HepG2 (cell line): ENCODE data around the gene FMO2.

Source experiments
- POLR2AphosphoS2 ChIP-seq: IDR thresholded peaks from 2 replicates; pipeline ENCODE4 v1.6.1; 2011; ENCODE audit warnings: low read depth, low read length, improper control_type of control experiment
- U2AF2 ChIP-seq: fragments of 200-400 bp; formaldehyde crosslinking; IDR thresholded peaks from 2 replicates; pipeline ENCODE4 v1.6.1; 2017; ENCODE audit warnings: low read depth, mild to moderate bottlenecking, low read length
- ZKSCAN1 ChIP-seq: fragments of 150-350 bp; IDR thresholded peaks from 2 replicates; pipeline ENCODE4 v1.6.1; 2014; ENCODE audit warnings: low read length
- ZNF704 ChIP-seq: sonication (generic); formaldehyde crosslinking; IDR thresholded peaks from 2 replicates; pipeline ENCODE4 v1.8.1; 2023; ENCODE audit warnings: mild to moderate bottlenecking, inconsistent platforms, moderate library complexity, missing genetic modification reagents, borderline replicate concordance
- TF ChIP-seq, protein P1 (sequence below): sonication (generic); formaldehyde crosslinking; IDR thresholded peaks from 2 replicates; pipeline ENCODE4 v1.5.0; 2020; ENCODE audit warnings: mild to moderate bottlenecking, missing genetic modification reagents, moderate library complexity

GRCh38 chr1:171213559-171214454 is 28.7 kb downstream of the FMO2 start:
- TF ChIP-seq ZNF704 (no peak), ZKSCAN1 (no peak), POLR2AphosphoS2 (no peak), U2AF2 (no peak)
- TF ChIP-seq, protein P1, sequence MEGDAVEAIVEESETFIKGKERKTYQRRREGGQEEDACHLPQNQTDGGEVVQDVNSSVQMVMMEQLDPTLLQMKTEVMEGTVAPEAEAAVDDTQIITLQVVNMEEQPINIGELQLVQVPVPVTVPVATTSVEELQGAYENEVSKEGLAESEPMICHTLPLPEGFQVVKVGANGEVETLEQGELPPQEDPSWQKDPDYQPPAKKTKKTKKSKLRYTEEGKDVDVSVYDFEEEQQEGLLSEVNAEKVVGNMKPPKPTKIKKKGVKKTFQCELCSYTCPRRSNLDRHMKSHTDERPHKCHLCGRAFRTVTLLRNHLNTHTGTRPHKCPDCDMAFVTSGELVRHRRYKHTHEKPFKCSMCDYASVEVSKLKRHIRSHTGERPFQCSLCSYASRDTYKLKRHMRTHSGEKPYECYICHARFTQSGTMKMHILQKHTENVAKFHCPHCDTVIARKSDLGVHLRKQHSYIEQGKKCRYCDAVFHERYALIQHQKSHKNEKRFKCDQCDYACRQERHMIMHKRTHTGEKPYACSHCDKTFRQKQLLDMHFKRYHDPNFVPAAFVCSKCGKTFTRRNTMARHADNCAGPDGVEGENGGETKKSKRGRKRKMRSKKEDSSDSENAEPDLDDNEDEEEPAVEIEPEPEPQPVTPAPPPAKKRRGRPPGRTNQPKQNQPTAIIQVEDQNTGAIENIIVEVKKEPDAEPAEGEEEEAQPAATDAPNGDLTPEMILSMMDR (CRISPR knock-in tag): no peak
